Activated T-cell treated with anti-CD3 and anti-CD28 coated beads for 4 hours (primary cell): ENCODE measurements around the gene GABRR1.
"Not testable (repeated sequence)": the region's sequence is repeated elsewhere in the genome, so short reads cannot be mapped to it uniquely, and the experiment has no call there.

Source experiments
- DNase-seq: peaks from one replicate; pipeline ENCODE4 v3.0.0-alpha.2; 2020

GABRR1 gene

DNA sequence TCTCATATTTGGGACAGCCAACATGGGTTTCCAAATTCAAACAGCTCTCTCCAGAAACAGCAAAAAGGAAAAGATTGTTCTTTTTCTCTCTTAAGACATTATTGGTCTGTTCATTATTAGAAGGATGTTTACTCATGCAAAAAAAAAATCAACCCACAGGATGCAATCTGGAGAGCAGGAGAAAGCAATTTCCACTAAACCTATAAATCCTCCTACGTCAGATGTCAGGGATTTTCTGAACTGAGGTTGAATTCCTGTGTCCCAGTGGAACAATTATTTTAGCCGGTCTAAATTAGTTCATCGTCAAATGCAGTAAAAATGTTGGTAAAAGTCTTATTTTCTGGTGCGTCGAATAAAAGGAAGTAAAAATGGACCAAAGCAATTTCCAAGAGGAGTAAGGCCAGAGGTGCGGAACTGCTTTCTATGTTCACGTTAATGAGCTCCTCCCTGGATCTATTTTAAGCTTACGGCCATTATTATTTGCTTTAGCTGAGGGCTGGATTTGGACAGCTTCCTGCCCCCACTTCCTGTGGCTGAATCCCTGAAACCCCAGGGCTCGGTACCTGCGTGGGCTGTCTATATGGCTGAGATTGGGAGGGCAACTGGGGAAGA, at the start of gene GABRR1:
TSS of gene GABRR1 (minus strand) at position 60 of the 612 bp plus-strand sequence. CDS start at position 24, 36 bp downstream.
- DNase-seq, result no peak

DNA sequence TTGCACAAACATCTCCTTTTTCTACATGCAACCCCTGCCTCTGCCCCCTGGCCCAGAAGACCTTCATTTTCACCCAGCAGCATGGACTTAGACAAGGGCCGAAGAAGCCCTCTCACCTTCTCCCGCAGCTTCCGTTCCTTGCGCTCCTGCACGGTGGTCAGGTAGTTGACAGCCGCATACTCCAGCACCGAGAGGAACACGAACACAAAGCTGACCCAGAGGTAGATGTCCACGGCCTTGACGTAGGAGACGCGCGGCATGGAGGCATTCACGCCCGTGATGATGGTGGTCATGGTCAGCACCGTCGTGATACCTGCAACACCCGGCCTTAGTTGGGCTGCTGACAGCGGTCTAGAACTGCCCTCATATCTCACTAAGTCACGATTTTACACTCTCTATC, 47.1 kb upstream of the GABRR1 start:
- no peak for DNase-seq

GRCh38 chr6:89260832-89261231, 43.7 kb upstream of the GABRR1 start:
- no peak for DNase-seq

DNA sequence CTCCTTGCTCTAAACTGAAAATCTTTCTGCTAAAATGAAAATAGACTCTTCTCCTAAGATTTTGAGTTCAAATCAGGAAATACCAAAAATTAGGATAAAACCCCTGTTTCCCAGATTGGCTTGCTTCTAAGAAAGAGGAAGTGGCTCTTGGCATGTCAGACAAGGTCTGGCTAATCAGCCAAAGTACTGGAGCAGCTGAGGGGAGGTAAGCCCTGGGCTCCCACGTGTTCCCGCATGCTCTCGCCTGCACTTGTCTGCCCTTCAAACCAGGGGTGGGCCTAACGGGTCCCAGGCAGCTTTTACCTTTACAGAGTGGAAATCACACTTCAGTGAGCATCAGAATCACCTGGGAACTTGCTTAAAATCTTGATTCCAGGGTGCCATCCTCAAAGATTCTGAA, 43.2 kb upstream of the GABRR1 start:
- DNase-seq, result no peak

DNA sequence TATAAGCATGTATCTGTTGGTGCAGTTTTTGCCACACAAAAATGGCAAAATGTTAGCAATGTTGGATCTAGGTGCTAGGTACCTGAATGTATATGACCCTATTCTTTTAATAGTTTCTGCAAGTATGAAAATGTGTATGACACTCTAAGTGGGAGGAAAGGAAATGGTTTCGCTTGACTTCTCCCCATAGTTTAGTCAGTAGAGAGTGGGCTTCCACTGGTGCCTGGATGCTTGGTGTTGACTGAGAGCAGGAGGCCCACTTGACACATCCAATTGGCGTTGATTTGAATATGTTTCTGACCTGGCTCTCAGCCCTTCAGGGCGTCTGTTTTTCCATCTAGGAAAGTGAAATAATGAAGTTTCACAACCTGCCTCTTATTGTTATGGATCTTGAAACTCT, 41.8 kb upstream of the GABRR1 start:
- no peak for DNase-seq

DNA sequence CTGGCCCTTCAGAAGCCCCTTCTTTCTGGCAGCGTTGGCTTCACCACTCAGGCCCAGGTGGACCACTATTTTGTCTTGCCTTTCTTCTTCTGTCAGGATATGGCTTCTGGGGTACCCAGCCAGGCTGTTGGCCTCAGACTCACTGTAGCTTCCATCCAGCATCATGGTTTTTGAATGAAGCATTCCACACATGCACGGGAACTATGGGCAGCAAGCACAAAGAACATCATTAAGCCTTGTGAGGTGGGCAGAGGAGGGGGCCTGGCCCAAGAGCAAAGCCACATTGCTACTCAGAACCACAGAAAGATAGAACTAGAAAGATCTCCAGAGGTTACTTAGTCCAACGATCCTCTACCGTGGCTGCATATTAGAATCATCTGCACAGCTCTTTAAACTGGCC, 40.6 kb upstream of the GABRR1 start:
- DNase-seq, result no peak

DNA sequence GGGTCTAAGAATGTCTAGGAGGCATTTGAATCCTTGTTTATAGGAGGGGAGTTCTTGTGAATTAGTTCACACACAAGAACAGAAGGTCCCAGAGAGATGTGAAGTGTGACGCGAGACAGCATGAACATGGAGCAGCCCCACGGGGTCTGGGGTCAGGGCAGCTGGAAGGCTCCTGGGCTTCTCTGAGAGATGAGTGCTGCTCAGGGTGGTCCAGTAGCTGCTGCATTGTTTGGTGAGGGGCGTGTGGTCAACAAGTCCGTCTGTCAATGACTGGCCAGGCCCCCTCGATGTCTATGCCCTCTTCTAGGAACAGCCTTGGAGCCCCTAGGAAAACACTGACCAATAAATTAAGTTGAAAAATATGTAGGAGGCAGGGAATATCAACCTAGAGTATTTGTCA, 40.2 kb upstream of the GABRR1 start:
- DNase-seq, result no peak

DNA sequence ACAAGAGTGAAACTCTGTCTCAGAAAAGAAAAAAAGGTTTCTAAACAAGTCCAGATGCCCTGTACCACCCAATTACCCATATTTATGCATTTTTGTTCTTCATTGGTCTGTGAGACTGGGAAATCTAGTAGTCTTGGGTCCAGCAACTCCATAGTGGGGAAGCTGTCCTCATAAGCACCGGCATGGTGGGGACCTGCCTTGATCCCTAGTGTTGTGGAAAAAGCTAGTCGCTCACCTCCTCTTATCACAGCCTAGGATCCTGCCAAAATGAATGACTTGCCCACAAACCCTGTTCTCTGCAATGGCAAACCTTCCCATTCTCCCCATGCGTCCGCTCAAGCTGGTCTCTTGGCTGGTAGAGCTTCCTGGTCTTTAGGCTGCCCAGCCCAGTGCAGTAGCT, 38.3 kb upstream of the GABRR1 start:
- DNase-seq, result no peak

DNA sequence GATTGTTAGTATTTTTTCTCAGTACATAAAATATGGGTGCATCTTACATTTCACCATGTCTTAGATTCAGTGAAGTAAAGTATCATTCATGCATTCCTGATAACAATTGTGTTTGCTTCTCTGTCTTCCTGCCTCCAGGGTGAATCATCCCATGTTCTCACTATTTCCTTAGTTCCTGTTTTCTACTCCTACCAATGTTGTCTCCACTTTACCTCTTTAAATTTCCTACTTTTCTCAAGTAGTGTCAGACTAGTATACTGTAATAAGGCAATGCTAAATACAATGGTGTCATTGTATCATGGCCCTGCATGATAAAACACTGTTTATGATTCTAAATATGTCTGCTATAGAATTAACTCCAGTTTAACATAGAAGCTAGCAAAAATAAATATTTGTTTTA, 37.4 kb upstream of the GABRR1 start:
- DNase-seq, result no peak

DNA sequence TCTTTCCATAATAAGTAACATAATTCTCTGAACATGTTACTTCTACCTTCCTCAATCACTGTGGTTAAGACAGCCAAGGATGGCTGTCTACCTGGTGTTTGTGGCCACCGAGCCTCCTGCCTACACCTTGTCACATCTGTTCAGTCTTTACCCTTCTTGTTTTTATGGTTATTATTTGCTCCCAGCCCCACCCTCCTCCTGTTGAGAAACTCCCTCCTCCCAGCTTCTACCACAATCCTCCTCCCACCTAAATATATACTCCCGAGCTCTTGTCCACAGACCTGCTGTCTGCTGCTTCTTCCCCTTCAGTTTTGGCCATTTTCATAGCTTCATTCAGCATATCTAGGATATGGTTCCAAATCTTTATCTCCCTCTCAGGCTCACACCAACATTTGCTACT, 35.7 kb upstream of the GABRR1 start:
- no peak for DNase-seq

DNA sequence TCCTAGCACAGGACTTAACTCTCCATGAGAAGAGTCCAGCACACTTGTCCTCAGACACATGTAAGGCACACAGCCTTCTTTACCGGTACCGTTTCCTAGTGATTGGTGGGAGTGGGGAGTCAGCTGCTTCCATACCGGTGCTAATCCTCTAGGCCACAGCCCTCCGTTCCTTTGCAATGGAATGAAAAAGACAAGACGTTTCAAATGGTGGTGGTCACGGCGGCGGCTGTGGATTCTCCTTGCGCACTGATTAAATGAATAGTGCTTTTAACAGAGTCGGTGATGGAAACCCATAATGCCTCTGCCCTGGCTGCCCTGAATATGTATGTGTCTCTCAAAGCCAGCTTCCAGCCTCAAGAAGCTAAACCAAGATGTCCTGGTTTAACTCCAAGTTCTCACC, 34.8 kb upstream of the GABRR1 start:
- no peak for DNase-seq

GRCh38 chr6:89251170-89251569, 34.0 kb upstream of the GABRR1 start:
- no peak for DNase-seq

DNA sequence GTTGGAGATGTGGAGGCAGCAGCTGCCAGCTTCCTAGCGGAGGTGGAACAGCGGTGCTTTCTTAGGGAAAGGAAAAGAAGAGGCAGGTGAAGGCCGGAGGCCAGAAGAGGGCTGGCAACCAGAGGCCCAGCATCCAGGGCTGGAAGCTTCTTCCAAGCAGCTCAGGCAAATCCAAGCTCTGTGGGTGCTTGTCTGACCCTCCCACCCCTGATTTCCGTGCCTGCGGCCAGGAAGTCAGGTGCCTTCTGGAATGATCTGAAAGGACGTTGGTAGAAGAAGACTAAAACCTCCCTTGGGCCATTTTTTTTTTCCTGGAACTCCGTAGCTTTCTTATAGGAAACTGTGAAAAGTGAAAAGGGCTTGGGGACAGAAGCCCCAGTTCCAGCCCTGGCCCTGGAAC, 33.1 kb upstream of the GABRR1 start:
- DNase-seq, result no peak

- no peak for DNase-seq
Observed at GRCh38 chr6:89244241-89244985, 27.3 kb upstream of the GABRR1 start.

- DNase-seq, result no peak
Observed at GRCh38 chr6:89243331-89243629, 26.1 kb upstream of the GABRR1 start.

DNA sequence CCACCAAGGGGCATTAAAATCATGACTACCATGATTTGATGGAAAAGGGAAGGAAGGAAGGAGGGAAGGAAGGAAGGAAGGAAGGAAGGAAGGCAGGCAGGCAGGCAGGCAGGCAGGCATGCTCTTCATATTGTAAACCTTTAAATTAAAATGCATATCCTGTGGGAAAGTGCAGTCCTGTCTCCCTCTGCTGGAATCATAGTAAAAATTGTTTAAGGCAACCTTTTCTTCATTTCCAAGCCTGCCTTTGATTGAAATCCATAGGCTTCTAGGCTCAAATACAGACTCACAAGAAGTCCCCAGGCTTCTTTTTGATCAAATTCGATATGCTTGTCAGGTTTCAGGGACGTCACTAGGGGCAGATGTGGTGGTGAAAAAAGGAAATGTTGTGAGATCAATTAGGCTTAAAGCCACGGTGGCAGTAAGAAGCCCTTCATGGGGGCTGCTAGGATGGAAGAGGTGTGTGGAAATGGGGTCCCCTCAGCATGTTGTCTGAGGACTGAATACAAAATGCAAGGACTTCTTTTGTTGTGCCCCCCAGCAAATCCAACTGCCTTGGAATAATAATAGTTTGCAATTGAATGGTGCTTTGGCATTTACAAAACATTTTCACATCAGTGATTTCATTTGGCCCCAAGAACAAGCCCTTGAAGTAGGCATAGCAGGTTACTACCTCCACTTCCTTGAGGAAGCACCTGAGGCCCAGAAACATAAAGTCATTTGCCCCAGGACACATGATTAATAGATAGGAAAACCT, 25.6 kb upstream of the GABRR1 start:
- no peak for DNase-seq

DNA sequence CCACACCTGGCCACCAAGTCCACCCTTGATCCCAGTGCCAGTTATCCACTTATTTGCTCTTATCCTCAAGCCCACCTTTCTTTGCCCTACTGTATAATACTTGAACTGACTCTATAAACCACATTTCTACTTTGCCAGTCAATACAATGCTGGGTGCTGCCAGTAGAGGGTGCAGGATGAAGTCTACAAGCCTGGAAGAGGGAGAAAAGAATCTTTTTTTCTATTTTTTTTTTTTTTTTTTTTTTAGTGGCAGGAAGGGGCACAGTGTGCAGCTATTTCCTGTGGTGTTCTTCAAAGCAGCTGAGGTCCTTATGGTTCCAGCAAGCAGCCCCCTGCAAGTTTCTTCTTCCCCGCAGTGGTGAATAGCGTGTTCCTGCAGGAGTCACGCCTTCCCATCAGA, 22.2 kb upstream of the GABRR1 start:
- no peak for DNase-seq

GRCh38 chr6:89237158-89237557, 20.0 kb upstream of the GABRR1 start:
- DNase-seq, result no peak

DNA sequence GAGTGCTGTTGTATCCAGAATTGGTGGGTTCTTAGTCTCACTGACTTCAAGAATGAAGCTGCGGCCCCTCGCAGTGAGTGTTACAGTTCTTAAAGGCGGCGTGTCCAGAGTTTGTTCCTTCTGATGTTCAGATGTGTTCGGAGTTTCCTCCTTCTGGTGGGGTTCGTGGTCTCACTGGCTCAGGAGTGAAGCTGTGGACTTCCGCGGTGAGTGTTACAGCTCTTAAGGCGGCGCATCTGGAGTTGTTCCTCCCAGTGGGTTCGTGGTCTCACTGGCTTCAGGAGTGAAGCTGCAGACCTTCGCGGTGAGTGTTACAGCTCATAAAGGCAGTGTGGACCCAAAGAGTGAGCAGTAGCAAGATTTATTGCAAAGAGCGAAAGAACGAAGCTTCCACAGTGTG, 16.4 kb upstream of the GABRR1 start:
- DNase-seq, result not testable (repeated sequence)

DNA sequence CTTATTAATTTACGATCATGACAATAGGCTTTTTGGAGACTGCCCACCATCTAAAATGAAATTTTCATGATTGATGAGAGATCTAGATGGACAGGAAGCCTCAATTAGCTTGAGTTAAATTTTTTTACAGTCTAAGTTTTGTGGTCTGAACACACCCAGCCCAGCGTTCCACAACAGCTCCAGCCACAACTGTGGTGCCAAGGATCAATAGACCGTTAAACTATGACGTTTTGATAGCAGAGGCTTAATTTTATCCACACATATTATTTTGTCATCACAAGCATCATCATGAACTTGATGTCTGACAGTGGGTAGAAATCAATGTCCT, 5.5 kb upstream of the GABRR1 start:
- DNase-seq, result no peak

GRCh38 chr6:89221971-89222711, 5.0 kb upstream of the GABRR1 start:
- DNase-seq, result no peak

DNA sequence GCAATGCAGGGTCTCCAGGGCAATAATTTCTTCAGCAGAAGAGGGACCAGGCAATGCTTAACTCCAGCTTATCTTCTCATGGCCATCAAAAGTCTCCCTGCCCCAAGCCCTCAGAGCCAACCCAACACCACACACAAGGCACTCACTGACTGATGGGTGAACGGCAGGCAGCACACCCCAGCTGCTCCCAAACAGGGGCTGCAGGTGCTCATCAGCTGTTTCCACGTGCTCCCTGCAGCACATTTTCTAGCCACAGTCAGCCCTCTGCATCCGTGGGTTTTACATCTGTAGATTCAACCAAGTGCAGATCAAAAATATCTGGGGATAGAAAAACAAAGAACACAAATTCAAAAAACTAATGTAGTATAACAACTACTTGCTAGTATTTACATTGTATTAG, 4.0 kb upstream of the GABRR1 start:
- no peak for DNase-seq

GRCh38 chr6:89216411-89216810, 747 bp downstream of the GABRR1 start:
- no peak for DNase-seq

DNA sequence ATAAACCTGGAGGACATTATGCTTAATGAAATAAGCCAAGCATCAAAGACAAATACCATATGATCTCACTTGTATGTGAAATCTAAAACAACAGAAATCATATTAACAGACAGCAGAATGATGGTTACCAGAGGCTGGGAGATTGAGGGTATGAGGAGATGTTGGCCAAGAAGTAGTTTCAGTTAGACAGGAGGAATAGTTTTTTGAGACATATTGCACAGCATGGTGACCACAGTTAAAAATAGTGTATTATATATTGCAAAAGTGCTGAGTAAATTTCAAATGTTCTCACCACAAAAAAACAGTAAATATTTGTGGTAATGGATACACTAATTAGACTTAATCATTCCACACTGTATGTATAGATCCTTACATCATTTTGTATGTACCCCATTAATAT, 1.8 kb downstream of the GABRR1 start:
- DNase-seq, result no peak
